ENCODE measurements around the gene CAMSAP1. TPM values are rescaled to one million over a fixed set of nuclear protein-coding genes. Genes with fewer than 3 reads are reported as not detected.
"Not testable (repeated sequence)": the region's sequence is repeated elsewhere in the genome, so short reads cannot be mapped to it uniquely, and the experiment has no call there.

The CAMSAP1 gene
- 157 TPM for total RNA-seq

- FAIRE-seq, result no peak
These were observed at the start of gene CAMSAP1 for GRCh38 chr9:135907431-135908092. CAMSAP1 (minus strand) TSS chr9:135907546; CDS start chr9:135907159, 387 bp downstream.

DNA sequence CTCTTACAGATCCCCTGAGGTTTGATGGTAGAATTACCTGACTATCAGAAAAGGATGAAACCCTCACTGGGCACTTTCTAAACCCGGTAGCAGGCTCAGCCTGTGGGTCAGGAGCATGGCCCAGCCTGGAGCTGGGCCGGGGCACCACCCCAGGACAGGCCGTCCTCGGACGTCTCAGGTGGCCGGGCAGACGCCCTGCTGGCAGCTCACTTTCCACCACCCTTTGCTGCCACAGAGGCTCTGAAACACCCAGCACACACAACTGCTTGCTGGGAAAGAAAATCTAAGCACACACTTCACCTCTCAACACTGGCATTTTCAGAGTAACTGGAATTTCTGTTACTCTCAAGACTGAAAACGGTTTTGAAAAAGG, 49.4 kb upstream of the CAMSAP1 start:
- FAIRE-seq, result no peak
- no peak for DNase-seq (ENCODE audit: low spot score in 2 of 2)

More at GRCh38 chr9:135907431-135908092, at the start of gene CAMSAP1:
- DNase-seq (ENCODE audit: low spot score in 2 of 2), result peak; percentile 95 to 97

DNA sequence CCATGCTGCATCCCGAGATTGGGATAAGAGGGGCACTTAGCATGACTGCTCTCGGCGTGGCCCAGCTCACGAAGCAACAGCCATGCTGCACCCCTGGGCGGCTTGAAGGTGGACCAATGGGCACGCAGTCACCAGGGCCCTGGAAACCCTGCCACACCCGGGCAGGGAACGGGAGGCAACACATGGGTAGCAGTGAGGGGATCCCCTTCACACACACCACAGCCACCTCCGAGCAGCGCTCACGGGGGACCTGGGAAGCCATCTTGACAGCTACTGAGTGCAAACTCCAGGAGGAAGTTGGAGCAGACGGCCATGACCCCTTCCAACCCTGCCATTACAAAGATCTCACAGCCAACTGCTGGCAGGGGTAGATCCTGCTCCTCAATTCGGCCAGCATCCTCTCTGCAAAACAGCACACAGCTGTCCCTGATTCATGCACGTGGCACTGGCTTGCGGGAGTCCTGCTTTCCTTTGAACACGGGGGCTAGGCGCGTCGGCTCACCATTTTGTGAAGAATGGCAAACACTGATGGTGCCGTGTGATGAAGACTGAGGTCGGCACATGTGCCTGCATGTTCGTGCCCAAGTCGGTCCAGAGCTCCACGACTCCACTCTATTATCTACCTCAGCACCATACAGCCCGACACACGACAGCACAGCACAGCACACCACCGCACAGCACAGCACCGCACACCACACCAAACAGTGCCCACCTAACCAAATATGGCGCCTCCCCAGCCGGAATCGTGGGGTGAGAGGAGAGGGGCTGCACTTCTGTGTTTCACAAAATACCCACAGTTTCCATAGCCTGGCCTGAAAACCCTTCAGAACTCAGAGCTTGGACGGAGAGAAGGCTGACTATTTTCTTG, 48.8 kb upstream of the CAMSAP1 start:
- DNase-seq (ENCODE audit: low spot score in 2 of 2), result no peak

GRCh38 chr9:135952664-135953206, 45.4 kb upstream of the CAMSAP1 start:
- DNase-seq (ENCODE audit: low spot score in 2 of 2) (no peak), FAIRE-seq (no peak)

More for the DNA sequence above, 48.8 kb upstream of the CAMSAP1 start:
- FAIRE-seq, result no peak

GRCh38 chr9:135951889-135952663, 44.7 kb upstream of the CAMSAP1 start:
- DNase-seq (ENCODE audit: low spot score in 2 of 2) (no peak), FAIRE-seq (no peak)

DNA sequence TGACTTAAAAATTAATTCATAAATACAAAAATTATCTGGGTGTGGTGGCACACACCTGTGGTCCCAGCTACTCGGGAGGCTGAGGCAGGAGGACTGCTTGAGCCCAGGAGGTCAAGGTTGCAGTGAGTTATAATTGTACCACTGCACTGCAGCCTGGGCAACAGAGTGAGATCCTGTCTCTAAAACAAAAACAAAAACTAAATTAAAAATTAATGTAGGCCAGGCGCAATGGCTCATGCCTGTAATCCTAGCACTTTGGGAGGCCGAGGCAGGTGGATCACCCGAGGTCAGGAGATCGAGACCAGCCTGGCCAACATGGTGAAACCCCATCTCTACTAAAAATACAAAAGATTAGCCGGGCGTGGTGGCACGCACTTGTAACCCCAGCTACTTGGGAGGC, 44.0 kb upstream of the CAMSAP1 start:
- FAIRE-seq; DNase-seq (ENCODE audit: low spot score in 2 of 2): not testable (repeated sequence)

- not testable (repeated sequence) for FAIRE-seq; DNase-seq (ENCODE audit: low spot score in 2 of 2)
These were observed 43.5 kb upstream of the CAMSAP1 start for GRCh38 chr9:135950841-135951240.

DNA sequence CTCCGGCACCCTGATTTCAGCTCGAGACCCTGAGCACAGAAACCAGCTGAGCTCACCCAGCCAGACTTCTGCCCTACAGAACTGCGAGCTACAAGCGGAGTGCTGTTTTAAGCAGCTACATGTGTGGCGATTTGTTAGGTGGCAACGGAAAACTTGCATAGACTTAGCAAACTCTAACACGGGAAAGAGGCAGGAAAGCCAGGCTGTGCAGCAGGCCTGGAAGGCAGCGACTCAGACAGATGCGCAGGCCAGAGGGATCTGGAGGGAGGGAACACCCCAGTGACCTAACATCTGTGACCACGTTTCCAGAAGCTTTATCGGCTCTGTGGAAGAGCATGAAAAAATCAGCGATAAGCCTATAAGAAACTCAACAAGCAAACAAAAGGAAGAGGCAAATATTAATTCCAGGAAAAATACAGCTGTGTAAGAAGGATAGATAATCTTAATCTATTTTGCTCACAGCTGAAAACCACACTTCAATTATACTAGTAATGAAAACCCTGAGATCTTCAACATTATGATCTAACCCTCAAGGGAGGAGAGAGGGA, 42.9 kb upstream of the CAMSAP1 start:
- FAIRE-seq (no peak), DNase-seq (ENCODE audit: low spot score in 2 of 2) (no peak)

GRCh38 chr9:135949501-135950134, 42.3 kb upstream of the CAMSAP1 start:
- FAIRE-seq (no peak), DNase-seq (ENCODE audit: low spot score in 2 of 2) (no peak)

- DNase-seq (ENCODE audit: low spot score in 2 of 2) (no peak), FAIRE-seq (no peak)
These were observed 41.6 kb upstream of the CAMSAP1 start for GRCh38 chr9:135948968-135949367.

GRCh38 chr9:135948446-135948845, 41.1 kb upstream of the CAMSAP1 start:
- FAIRE-seq, result no peak
- no peak for DNase-seq (ENCODE audit: low spot score in 2 of 2)

- FAIRE-seq, result no peak
- DNase-seq (ENCODE audit: low spot score in 2 of 2), result no peak
These were observed 40.2 kb upstream of the CAMSAP1 start for GRCh38 chr9:135947582-135947981.

- DNase-seq (ENCODE audit: low spot score in 2 of 2); FAIRE-seq: not testable (repeated sequence)
These were observed 39.8 kb upstream of the CAMSAP1 start for GRCh38 chr9:135947105-135947504.

DNA sequence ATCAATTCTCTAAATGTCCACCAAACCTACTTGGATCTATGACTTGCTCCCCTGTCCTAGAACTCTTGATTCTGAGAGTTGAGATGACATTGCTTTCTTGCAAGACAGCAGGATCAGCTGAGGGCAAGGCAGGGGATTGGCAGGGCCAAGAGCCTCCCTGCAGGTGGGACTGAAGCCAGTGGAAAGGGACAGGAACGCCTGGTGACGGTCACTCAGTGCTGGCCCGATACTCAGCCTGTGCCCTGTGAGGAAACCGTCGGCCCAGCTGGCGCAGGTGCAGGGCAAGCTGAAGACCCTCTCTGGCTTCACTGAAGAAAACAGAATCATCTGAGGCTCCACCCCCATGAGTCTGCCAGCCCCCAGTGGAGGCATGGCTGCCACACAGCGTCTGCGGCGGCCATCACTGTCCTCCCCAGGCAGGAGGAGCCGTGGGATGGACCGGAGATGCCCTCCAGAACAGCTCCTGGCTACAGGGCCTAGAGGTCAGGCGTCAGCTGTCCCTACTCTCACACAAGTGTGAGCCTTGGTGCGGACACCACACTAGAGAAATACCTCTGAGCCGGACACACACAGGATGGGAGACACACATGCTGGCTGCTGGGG, 39.1 kb upstream of the CAMSAP1 start:
- FAIRE-seq, result no peak
- no peak for DNase-seq (ENCODE audit: low spot score in 2 of 2)

DNA sequence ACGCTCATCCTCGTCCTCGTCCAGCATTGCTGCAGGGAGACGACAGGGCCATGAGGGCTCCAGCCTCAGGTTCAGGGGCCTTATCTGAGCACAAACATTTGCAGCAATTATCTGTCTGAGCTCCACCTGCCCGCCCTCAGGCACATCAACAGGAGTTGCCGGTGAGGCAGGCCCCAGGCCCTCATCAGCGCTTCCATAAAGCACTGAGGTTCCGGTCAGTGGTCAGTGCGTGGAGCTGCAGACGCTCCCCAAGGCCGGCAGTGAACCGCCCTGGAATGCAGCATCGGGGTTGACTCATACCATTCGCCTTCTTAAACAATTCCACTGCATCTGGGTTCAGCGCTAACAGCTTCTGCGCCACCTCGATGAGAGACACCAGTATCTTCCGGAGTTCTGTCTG, 38.6 kb upstream of the CAMSAP1 start:
- DNase-seq (ENCODE audit: low spot score in 2 of 2) (no peak), FAIRE-seq (no peak)

GRCh38 chr9:135944444-135945252, 37.3 kb upstream of the CAMSAP1 start:
- DNase-seq (ENCODE audit: low spot score in 2 of 2), result no peak
- FAIRE-seq, result no peak

DNA sequence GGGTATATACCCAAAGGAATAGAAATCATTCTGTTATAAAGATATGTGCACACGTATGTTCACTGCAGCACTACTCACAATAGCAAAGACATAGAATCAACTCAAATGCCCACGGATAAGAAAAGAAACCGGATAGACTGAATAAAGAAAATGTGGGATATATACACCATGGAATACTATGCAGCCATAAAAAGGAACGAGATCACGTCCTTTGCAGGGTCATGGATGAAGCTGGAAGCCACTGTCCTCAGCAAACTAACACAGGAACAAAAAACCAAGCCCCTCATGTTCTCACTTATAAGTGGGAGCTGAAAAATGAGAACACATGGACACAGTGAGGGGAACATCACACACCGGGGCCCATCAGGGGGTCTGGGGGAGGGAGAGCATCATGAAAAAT, 36.3 kb upstream of the CAMSAP1 start:
- FAIRE-seq, result not testable (repeated sequence)

DNA sequence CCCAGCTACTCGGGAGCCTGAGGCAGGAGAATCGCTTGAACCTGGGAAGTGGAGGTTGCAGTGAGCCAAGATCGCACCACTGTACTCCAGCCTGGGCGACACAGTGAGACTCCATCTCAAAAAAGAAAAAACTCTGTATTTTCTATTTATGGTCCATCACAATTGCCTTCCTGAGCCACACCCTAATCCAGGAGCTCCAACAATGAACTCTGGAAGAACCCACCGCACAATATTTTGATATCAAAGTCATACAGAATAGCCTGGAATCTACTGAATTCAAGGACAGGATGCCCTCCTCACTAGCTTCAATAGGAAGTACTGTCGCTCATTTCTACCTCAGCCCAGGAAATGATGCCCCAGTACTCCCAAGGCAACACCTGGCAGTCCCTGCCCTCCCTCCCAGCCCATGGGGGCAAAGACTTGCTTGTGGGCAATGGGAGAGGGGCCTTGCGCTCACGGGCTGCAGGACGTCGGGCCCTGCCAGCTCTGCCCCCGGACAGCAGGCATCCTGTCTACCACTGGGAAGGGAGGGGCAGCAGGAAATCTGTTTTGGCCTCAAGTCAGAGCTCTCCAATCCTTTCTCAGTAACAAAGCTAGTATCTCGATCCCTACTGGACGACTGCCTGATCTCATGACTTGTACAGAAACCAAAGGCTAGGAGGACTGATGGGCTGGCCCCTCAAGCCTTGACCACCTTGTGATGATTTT, 34.1 kb upstream of the CAMSAP1 start:
- FAIRE-seq (no peak), DNase-seq (ENCODE audit: low spot score in 2 of 2) (no peak)

More for the DNA sequence above, 36.3 kb upstream of the CAMSAP1 start:
- DNase-seq (ENCODE audit: low spot score in 2 of 2), result not testable (repeated sequence)
